ENCODE measurements around the gene UNC79.

Gene UNC79

DNA sequence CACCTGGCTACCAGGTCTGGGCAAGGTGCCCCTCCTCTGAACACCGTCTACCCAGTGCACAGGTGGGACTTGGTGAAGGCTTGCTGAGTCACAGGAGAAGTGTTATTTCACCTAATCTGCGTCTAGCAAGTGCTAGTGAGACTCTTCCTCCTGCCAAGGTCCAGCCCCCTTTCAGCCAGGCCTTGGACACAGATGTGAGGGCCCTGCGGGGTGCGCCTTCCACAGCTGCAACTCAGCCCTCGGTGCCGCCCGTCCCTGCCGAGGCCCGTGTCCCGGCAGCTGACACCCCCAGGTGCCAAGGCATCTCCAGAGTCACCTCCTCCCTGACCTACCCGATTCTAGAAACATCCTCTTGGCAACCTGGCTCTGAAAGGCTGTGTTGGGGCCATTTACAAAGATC lies 302.5 kb downstream of the UNC79 start:
- DNase-seq: no peak

DNA sequence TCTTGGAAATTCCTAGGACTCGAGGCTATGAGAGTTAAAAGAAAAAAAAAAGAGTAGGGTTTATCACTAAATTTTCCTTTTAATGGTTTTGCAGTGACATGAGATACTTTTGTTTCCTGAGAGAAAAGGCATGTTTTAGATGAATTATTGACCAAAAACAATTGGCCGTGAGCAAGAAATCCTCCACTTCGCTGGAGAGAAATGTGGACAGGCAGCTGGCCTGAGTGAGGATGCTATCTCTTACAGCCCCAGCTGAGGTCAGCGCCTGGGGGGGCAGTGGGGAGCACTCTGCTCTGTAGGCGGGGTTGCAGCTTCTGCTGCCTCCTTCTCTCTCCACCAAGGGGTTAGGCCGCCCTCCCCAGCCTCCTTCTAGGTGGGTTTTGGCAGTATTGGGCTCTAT lies 302.9 kb downstream of the UNC79 start:
- no peak for DNase-seq

DNA sequence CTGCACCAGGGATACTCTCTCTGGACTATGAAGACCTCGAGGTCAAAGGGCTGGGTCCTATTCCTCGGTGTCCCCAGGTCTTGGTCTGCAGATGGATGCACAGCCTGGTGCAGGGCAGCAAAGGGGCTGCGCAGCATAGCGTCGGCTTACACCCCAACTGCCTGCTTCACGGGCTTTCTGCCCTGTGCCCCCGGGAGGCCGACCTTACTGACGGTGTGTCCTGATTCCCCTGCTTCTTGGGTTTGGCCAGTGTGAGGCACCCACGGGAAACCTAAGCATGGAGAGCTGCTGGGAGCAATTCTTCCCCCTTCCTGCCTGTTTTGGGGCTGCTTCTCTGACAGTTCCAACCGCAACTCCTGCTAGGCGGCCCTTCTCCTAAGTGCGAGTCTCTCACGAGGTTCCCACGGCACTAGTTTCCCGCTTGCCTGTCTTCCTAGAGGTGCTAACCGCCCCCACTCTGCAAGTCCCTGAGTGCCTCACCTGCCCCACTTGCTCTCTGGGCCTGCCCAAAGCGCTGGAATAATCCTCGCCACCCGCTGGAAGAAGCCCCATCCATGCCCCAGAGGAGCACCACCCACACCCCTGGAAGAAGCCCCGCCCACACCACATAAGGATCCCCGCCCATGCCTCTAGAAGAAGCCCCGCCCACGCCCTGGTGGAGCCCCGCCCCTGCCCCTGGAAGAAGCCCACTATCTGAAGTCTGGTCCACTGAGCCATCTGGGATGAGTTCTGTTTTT lies 303.5 kb downstream of the UNC79 start:
- no peak for DNase-seq

DNA sequence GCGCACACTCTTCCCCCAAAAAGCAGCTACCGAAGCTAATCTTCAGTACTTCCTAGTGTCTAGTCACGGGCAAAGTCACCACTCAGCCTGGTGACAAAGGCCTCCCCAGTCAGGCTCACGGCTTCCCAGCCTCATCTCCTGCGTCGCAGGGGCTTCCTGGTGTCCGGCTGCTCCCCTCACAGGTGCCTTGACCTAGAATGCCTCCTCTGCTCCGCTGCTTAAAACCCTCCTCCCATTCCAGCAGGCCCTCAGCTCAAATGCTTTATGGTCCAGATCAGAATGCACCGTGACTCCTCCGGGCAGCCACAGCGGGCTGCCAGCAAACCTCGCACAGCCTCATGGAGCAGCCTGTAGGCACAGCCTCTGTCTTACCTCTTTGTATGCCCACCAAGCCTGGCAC lies 304.5 kb downstream of the UNC79 start:
- DNase-seq: no peak

DNA sequence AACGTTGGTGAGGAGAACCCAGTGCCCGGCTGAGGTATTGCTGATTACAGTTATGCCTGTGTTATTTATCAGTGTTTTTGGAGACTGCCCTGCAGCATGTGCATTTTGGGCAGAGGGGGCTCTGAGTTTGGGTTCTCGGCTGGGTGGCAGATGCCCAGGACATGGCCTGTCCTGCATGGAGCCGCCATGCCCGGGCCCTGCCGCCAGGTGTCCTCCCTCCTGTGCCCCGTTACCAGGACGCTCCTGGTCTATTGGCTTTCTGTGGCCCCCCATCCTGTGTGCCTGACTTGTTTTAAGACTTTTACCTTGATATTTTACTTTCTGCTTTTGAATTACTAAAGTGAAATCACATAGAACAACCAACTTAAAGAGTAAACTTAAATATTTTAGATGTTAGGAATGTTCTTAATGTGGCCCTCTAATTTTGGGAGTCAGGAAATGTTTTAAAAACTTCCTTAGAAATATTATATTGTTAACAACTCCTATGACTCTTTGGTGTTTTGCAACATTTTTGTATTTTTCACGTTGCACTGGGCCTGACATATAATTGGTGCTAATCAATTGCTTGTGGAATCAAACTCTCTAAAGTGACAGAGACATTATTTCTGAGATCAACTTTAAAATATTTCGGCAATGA lies 305.8 kb downstream of the UNC79 start:
- DNase-seq: no peak

DNA sequence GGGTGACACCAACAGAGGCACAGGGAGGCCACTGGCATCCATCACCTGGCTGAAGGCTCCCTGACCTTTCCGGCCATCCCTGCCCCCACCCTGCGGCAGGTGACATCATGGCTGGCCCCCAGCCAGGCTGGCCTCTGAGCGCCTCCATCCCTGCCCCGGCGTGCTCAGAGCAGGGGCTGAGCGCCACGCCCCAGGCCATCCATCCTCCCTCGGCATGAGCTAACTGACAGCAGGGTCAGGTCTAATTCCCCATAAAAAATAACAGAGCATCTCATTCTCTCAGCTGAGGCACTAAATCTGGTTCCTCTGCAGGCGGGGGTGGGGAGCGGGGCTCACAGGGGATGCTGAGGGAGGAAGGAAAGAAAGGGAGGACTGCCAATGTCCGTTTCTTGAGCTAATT lies 306.9 kb downstream of the UNC79 start:
- no peak for DNase-seq

DNA sequence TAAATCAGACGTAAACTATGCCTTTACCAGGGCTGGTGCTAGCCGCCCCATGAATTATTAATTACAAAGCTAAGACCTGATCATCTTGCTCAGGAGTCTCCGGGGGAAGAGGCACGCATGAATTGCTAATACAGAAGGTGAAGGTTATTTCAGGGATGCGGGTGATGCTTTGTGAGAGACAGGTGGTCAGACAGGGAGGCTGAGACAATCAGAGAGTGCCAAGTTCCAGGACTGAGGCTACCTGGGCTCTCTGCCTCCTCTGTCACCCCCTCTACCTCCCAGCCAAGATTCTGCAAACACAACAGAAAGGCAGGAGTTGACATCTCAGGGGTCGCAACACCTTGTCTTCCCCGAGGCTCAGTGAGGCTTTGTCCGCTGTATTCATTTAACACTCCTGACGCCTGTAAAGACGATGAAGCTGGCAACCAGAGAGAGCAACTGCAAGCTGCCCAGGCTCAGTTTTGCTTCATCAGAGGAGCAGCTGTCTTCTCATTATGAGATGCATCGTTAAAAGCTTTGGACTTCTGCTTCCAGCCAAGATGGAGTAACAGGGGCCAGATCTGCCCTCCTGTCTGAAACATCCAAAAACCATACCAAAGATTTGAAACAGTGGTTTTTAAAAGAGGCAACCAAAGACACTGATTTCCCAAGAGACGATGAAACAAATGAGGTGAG lies 311.0 kb downstream of the UNC79 start:
- no peak for DNase-seq

DNA sequence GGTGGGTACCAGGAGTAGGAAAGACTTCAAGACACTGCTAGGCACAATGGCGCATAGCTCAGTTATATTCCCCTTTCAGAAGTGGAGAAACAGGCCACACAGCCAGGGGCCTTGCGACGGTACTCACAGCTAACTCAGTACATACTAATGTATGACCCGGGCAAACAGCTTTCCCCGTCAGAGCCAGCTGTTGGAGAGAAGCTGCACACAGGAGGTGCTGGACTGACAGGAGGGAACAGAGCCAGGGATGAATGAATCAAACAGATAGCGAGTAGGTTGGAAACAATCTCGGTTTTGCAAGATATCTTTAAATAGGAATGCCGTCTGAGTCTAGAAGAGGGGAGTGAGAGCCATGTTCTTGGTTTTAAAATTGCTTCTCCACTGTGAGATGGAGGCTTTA lies 312.0 kb downstream of the UNC79 start:
- no peak for DNase-seq

DNA sequence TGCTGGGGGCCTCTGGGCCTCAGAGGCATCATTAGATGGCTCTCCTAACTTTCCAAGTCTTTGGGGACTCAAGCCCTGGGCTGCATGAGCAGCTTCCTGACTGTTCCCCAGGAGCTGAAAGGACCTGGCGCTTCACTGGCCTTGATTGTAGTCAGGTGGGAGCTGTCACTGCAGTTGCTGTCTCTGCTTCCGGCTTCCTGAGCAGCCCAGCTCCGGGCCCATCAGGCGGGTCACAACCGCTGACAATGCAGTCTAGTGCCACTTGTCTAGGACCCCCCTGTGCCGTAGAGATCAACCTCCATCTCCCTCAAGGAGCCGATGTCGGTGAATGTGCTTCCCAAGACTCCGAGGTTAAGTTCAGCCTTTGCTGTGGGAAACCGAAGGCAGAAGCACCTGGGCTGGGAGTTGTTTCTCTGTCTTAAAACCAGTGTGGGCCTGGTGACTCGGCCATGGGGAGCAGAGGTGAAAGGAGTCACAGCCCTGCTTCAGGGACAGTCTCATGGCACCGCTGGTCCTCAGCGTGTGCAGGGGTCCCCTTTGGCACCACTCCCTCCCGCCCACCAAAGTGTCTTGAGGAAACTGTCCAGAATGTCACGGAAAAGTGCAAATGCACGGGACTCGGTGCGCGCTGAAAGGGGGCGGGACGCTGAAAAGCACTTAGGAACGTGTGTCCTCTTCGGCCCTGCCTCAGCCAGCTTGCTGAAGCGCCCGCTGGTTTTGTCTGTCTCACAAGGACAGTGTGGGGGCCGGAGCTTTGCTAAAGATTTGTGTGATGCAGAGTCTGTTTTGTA lies 312.7 kb downstream of the UNC79 start:
- DNase-seq: no peak

DNA sequence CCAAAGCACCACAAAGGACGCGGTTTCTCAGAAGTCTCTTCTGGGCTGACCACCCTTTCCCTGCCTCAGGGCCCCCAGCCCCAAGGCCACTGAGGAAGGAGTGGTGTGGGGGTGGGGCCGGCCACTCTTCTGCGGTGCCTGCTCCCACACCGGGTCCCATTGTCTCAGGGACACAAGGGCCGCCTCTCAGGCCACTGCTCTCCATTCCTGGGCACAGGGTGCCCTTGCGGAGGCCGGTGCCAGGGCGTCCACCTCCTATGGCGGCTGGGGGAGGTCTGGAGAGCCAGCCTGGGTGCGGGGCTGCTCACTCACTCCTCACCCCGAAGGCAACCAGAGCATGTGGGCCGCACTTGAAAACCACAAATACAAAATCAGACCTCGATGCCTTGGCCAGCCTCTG lies 313.4 kb downstream of the UNC79 start:
- no peak for DNase-seq

DNA sequence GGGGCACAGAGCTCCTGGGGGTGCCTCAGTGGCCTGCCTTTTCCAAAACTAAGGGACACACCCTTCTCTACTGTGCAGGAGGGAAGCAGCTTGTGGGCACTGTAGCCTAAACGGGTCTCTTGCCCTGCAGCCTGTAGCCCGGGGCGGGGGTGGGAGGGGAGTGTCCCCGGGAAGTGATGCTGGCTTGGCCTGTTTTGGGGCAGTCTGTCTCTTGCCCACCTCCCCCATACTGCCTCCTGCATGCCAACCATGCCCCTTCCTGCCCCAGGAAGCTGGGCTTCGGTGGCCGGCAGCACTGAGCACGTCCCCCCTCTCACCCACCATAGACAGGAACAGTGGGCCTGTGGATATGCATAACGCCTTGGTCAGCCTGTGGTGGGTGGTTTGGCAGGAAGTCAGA lies 314.1 kb downstream of the UNC79 start:
- no peak for DNase-seq

DNA sequence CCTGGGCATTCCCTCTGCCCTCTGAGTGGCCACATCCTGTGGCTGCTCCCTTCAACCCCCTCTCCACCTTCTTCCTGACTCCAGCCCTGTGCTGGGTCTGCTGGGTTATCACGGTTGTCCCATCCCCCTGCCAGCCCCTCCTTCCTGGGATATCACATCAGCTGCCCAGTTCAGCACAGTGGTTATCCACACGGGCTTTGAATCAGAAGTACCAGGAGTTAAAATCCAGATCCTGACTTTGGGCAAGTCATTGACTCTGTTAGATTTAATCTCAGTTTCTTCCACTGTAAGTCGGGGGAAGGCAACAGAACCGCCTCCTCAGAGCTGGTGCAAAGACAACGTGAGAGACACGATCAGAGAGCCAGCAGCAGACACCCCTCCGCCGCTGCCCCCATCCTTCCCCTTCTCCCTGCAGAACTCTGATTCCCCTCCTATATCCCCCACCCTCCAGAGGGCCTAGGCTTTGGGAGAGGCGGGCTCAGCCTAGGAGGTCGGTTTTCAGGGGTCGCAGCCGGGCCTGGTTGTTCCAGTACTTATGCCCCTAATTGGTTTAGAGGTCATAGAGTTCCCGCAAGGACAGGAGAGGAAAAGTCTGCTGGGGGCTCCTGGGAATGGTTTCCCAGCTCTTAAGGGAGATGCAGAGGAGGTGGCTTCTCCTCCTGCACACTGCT lies 315.0 kb downstream of the UNC79 start:
- no peak for DNase-seq

DNA sequence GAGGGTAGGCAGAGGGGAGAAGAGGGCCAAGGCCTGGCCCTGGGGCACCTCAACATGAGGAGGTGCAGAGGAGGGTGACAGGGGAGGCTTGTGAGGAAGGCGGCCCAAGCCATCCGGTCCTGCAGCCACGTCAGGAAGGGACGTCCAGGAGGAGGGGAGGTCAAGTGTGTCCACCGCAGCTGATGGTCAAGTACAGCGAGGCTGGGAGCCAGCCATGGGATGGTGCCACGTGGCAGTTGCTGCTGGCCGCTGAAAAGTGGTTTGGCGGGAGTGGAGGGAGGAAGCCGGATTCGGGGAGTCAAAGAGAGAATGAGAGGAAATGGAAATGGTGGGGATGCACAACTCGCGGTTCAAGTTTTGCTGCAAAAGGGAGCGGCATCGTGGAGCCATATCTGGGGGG lies 316.4 kb downstream of the UNC79 start:
- no peak for DNase-seq

DNA sequence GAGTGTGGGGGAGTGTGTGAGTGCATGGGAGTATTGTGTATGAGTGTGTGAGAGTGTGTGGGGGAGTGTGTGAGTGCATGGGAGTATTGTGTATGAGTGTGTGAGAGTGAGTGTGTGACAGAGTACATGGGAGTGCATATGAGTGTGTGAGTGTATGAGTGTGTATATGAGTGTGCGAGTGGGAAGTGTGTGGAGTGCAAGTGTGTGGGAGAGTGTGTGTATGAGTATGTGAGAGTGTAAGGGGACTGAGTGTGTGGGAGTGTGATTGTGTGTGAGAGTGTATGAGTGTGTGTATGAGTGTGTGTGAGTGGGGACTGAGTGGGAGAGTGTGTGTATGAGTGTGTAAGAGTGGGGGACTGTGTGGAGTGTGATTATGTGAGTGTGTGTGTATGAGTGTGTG lies 316.8 kb downstream of the UNC79 start:
- DNase-seq: no peak

DNA sequence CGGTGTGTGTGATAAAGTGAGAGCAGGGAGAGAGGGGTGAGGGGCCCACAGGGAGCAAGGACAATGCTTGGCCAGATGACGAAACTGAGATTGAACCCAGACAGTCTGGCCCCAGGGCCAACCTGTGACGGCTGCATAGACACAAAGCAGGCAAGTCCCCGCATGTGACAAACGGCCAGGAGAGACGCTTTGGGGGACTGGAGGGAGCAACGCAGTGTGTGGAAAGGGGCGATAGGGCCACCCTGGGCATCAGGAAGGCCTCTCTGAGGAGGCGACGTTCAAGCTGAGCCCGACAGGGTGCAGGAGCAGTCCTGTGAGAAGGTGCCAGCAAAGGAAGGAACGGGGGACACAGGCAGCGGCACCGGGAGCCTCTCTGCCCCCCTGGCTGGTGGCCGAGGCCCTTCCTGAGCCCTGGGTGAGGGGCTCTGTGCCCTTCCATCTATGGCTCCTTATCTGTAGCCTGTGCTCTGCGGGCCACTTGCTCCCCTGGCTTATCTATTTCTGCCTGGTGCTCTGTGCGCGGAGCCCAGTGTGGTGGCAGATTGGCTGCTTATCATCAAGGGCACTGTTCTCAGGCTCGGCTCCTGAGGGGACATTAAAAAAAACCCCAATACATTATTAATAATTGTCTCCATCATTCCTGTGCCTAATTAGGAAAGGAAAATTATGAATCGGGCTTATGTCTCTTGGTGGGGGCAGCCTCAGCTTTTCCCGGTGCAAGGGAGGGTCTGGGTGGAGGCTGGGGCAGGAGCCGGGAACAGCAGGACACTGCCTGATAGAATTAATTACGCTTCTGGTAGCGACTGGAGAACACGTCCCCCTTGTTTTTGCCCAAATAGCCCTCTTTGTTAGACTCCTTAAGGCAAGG lies 317.7 kb downstream of the UNC79 start:
- DNase-seq: no peak

DNA sequence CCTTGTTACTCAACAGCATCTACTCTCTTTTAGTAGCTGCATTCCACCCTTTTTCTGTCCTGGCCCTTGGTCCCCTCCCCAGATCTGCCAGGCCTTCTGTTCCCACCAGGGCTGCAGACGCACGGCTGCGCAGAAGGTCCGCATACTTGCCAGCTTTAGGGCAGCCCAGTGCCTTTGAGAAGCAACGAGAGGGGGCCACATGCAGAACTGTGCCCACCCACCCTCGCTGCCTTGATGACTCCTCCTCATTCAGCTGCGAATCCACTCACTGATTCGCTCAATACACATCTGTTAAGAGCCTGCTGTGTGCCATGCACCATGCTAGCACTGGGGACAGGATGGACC lies 318.3 kb downstream of the UNC79 start:
- DNase-seq: no peak

DNA sequence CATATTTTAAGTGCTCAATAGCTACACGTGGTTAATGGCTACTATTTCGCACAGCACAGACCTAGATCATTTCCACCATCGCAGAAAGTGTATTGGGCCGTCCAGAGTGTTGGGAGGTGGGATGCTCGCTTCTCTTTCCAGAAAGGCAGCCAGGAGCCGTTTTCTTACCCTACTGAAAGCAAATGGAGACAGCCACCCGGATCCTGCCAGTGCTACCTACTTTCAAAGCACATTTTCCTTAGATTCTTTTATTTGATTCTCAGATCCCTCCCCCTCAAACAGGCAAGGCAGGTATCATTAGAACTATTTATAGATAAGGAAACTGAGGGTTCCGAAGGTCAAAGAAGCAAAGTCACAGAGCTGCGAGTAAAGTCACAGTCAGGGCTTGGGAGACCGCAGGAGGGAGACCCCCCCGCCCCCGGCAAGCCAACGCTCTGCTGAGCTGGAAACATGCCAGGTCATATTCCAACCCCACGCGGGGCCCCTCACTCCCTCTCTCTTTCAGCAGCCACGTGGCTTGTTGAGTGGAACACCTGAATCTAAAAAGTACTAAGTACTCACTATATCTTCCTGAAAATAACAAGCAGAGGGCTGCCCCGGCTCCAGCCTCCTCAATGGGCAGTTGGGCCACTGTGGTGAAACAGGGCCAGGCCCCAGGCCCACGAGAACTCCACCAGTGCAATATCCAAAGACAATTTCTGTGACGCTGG lies 321.4 kb downstream of the UNC79 start:
- DNase-seq: no peak

DNA sequence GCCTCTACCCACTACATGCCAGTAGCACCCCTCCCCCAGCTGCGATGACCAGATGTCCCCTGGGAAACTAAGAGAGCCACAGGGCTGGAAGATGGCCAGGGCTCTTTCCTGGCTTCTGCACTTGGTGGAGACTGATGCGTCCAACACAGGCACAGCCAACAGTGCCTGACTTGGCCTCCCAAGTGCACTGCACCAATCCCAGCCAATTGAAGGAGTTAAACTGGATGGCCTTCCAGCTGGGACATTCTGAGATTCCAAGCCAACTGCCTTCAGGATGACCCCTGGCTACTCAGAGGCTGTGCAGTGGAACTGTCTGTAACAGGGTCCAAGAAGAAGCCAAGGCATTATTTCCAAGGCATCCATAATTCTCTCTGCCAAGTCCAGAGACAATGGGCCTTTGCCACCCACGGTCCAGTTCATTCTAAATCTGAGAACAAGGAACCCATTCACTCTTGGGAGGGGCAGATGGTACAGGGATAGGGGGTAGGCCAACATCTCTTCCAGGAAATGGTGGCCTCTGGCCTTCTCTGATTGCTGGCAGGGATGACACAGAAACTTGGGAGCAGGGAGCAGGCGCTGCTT lies 322.3 kb downstream of the UNC79 start:
- DNase-seq: no peak

DNA sequence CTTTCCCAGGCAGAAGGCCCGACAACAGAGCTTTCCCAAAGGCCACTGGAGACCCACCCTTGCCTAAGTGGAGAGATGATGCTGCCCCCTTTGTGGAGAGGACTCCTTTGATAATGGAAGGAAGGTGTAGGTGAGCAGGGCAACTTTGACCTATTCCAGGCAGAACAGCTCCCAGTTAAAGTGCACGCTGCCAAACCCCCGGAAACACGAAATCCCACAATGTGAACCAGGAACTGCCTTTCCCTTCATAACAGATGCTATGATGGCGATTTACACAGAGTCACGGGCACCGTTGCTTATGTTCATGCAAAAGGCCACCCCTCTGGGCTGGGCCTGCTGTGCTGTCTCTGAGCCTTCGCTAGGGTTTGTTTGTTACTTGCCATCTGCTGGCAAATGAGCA lies 322.9 kb downstream of the UNC79 start:
- DNase-seq: no peak

DNA sequence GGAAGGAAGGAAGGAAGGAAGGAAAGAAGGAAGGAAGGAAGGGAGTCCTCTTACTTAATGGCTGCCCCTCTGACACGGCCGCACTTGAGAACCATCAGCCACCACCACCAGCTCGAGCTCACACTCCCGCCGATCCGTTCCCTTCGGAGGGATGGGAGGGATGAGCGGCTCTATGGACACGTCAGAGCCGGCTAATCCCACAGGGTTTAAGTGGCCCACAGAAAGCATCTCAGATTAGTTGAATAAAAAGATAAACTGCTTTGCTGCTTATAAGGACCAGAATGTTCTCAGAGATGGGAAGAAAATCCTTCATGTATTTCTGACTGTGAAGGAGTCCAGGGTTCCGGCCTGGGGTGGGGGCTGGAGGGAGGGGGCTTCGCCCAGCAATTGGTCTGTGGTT lies 326.5 kb downstream of the UNC79 start:
- DNase-seq: no peak
